SHP77 treated with DMSO at 0.1 percent for 48 hours (cell line): ENCODE results near the gene RHPN2.
"Not testable (repeated sequence)": the region's sequence is repeated elsewhere in the genome, so short reads cannot be mapped to it uniquely, and the experiment has no call there.

Experiments used
- DNase-seq: peaks from one replicate; lab custom pipeline; 2025; lab: John Stamatoyannopoulos, UW

RHPN2 gene

DNA sequence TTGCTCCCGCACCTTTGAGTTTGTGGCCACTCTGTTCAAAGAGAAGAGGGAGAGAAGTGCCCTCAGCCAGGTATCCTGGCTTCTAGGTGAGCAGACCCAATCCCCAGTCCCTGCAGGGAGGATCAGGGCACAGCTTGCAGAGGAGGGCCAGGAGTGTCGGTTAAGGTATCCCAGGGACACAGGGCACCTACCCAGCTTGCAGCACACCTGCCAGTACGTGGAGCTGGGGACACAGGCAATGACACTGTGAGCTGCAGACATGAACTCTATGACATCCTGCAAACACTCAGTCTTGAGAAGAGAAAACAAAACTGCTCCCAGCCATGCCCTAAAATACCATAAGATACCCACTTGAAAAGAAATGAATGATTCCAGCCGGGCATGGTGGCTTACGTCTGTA, 38.1 kb downstream of the RHPN2 start:
- DNase-seq: not testable (repeated sequence)

DNA sequence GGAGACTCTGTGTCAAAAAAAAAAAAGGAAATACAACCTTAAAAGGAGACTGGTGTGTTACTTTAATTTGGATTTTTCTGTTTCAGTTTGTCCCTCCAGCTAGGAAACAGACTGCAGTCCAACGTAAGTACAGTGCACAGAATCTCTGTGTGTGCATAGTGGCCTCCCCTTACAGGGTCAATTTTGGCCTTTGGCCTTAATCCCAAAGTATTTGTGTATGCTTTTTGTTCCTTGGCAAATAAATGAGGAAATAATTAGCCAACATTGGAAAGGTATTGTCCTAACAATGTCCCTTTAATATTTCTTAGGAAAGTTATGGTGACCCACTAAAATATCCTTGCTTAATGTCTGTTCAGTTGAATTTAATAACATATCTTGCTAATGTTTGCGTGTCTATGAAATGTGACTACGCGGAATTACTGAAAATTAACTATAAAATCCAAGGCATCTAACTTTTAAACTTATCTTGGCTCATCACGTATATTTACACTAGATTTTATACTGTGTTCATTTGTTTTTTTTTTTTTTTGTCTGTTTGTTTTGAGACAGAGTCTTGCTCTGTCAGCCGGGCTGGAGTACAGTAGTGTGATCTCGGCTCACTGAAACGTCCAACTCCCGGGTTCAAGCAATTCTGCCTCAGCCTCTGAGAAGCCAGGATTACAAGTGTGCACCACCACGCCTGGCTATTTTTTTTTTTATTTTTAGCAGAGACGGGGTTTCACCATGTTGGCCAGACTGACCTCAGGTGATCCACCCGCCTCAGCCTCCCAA, 39.0 kb downstream of the RHPN2 start:
- not testable (repeated sequence) for DNase-seq

- no peak for DNase-seq
Measured at GRCh38 chr19:33024398-33024797, 40.3 kb downstream of the RHPN2 start.

DNA sequence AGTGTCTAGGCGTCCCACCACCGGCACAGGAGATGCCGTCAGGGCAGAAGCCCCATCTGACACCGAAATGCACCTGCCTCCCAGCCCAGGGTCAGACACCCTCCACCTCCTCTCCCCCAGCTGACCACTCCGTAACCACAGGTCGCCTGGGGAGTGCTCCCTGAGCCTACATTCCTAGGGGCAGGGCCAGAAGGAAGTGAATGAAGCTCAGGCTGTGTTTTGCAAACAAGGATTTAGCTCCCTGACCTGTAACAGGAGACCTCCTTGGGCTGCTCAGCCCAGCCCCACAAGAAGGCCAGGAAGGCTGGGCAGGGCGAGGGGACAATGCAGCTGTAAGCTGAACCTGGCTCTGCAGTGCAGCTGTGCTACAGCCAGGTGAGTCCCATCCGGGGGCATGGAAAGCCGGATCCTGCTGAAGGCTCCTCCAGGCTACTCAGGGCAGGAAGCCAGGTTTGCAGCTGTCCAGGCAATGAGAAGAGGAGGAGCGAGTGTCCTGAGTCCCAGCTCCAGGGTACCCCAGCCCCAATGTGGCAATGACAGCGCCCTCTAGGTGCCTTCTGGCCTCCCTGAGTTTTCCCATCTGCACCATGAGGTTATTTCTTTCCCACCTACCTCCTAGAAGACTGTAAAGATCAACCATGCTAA, 42.1 kb downstream of the RHPN2 start:
- DNase-seq: no peak

DNA sequence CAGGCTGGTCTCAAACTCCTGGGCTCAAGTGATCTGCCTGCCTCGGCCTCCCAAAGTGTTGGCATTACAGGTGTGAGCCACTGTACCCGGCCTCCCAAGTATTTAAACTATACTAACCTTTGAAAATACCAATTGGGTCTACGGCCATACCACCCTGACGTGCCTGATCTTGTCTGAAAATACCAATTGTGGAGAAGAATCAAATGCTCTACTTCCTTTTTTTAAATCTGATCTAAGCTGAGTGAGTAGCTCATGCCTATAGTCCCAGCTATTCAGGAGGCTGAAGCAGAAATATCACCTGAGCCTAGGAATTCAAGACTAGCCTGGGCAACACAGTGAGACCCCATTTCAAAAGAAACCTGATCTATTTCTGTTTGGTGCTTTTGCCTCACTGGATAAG, 53.8 kb downstream of the RHPN2 start:
- not testable (repeated sequence) for DNase-seq

GRCh38 chr19:33008738-33009137, 56.0 kb downstream of the RHPN2 start:
- no peak for DNase-seq

DNA sequence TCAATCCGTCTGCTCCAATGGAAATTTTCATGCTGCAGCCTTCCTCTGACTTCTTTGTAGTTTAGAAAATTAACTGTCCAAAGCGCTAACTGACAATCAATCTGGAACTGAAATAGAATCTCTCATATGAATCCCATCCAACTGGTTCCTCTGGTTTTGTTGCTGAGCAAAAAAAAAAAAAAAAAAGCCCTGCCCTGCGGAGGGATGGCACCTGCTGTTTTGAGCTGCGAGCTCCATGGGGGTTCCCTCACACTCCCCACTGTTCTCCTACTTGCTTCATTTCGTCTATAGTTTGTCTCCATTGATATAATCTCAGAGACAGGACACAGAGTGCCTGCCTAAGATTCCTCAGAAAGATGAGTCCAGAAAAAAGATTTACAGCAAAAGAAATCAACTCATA, 59.2 kb downstream of the RHPN2 start:
- DNase-seq: no peak

- DNase-seq: not testable (repeated sequence)
Measured at GRCh38 chr19:33003424-33004024, 61.2 kb downstream of the RHPN2 start.

- DNase-seq: not testable (repeated sequence)
Measured at GRCh38 chr19:33002126-33002865, 62.4 kb downstream of the RHPN2 start.

DNA sequence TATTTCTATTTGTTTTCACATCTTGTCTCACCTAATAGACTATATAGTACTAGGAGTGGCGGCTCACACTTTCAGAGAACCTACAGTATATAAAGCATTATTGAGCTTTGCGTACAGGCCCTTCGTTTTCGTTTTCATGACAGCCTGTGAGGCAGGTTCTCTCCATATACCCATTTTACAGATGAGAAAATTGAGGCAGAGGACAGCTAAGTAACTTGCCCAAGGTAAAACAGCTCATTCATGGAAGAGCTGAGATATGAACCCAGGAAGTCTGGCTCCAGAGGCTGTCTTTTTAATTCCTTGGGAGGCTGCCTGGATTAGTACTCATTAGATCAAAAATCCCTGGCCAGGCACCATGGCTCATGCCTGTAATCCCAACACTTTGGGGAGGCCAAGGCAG, 63.8 kb downstream of the RHPN2 start:
- DNase-seq: no peak

DNA sequence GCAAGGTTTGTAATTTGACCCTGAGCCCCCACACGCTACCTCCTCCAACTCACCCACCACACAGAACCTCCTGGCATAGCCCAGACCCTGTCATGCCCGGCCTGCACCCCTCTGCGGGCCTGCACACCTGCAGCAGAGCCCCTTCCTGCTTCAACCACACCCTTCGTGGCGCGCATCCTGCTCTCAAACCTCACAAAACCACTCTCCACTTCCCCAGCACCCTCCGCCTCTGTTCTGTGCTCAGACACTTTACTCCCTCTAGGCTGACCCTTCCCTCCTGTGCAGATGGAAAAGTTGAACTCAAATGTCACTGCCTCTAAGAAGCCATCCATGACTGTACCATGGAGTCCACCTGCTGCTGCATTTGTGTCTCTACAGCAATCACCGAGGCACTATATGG, 64.2 kb downstream of the RHPN2 start:
- no peak for DNase-seq

- DNase-seq: no peak
Measured at GRCh38 chr19:32998722-32999121, 66.0 kb downstream of the RHPN2 start.

DNA sequence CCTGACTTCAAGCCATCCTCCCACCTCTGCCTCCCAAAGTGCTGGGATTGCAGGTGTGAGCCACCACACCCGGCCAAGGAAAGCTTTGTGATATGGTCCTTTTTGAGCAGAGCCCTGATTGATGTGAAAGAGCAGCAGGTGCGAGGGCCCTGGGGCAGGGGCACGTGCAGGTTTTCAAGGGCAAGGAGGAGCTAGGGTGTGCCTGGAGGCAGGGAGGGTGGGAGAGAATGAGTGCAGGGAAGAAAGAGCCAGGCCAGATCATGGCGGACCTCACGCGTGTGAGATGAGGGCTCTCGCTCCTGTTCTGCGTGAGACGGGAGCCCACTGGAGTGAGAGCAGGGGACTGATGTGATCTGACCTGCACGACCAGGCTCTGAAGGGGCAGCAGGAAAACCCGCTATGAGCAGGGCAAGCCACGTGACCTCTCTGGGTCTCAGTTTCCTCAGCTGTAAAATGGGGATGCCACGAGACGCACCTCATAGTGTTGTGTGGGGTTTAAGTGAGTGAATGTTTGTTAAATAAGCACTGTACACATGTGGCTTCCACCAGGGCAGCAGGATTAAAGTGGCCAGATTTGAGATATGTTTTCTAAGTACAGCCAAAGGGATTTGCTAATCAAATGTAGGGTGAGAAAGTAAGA, 66.9 kb downstream of the RHPN2 start:
- no peak for DNase-seq

- DNase-seq: not testable (repeated sequence)
Measured at GRCh38 chr19:32997061-32997464, 67.6 kb downstream of the RHPN2 start.

DNA sequence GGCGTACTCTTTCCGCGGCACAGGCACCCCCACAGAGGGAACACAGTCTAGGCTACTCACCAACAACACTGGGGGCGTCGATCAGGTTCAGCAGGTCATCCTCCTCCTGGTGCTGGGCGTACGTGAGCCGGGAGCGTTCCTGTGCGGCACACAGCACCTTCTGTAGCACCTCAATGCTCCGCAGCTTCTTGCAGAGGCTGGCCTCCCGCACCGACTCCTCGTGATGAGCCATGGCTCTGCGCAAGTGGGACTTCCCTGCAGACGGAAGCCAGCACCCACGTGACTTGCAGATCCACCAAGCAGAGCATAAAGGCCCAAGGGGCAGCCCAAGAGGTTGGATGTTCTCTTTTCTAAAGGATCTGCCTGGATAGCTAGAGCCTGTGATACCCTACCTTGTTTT, 68.7 kb downstream of the RHPN2 start:
- DNase-seq: not testable (repeated sequence)

DNA sequence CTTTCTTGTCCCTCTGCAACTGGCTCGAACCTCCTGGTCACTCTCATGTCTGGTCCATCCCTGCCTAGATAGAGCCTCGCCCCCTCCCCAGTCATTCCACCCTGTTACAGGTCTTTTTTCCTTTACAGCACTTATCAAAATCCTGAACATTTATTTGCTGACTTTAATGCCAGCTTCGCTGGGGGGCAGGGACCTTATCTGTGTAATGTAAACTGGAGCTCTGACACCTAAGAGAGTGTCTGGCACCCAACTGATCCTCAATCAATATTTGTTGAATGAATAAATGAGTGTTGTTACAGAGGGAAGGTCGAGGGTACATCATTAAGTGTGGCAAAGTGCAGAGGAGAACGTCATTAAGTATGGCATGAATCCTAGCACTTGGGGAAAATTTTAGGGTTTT, 76.0 kb downstream of the RHPN2 start:
- DNase-seq: no peak

- not testable (repeated sequence) for DNase-seq
Measured at GRCh38 chr19:32988254-32988653, 76.4 kb downstream of the RHPN2 start.

DNA sequence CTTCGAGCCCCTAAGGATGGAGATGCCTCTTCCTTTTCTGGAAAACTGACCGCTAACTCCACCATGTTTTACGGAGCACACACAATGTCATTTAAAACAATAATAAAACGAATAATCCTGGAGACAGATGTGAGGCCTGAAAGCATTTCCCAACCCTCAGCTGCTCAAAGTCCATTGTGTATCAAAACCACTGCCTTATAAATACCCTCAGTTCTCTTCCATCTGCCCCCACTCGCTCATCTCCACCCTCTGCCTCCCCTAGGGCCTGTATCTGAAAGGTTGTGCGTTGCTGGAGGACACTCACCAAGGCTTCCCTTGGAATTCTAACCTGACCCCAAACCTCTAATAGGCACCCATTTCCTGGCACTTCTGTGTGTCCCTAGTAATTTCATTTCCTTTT, 82.2 kb downstream of the RHPN2 start:
- not testable (repeated sequence) for DNase-seq

DNA sequence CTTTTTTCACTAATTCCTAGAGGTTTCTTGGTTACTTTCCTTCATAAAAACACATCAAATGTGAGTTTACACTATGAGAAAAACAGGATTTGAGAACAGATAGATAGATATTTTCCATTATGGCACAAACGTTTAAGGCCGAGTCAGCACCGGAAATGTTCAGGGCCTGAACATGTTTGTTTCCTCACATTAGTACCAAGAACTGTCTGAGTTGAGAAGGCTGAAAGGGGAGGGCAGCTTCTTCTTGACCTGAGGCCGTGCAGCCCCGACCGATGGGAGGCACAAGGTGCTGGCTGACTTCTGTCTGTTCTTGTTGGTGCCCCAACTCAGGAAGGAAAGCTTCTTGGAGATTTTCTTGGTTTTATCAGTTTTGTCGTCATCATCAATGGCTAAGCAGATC, 84.9 kb downstream of the RHPN2 start:
- not testable (repeated sequence) for DNase-seq

- DNase-seq: not testable (repeated sequence)
Measured at GRCh38 chr19:32977813-32978212, 86.9 kb downstream of the RHPN2 start.

DNA sequence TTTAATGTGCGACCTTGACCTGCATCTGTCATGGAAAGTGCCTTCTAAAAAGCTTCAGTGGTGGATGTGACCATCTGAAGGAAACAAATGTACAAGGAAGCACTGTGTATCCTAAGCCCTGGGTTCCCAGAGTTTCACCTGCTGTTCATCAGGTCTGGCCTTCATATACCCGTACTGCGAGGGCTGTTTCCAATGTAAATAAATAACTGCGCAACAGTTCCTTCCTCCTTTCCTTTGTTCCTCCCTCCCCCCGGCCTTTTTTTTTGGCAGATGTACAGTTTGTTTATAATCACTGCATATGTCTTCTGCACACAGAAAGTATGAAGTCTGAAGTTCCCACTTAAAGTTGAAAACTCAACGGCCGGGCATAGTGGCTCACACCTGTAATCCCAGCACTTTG, 87.4 kb downstream of the RHPN2 start:
- DNase-seq: no peak

- DNase-seq: peak; percentile 12
Measured at GRCh38 chr19:32976223-32976805, 88.4 kb downstream of the RHPN2 start.
